Amniotic epithelial cell (primary cell): ENCODE data around the gene TLNRD1.
A peak's percentile ranks its signal among the peaks of the same experiment; 100 is the strongest.
"Not testable (repeated sequence)": the region's sequence is repeated elsewhere in the genome, so short reads cannot be mapped to it uniquely, and the experiment has no call there.

Experiments
- DNase-seq: peaks from one replicate; pipeline ENCODE4 v3.0.0-alpha.2; 2010; ENCODE audit warnings: low read depth

TLNRD1 gene

GRCh38 chr15:81000624-81001151, at the start of gene TLNRD1:
TLNRD1 (plus strand) TSS chr15:81000923; CDS start chr15:81002272, 1,349 bp downstream.
- DNase-seq: peak; percentile 89

GRCh38 chr15:80951941-80952340, 48.8 kb upstream of the TLNRD1 start:
- DNase-seq: no peak

- no peak for DNase-seq
Observed at GRCh38 chr15:80953001-80953952, 47.4 kb upstream of the TLNRD1 start.

GRCh38 chr15:80953953-80954778, 46.6 kb upstream of the TLNRD1 start:
- no peak for DNase-seq

GRCh38 chr15:80955571-80956452, 44.9 kb upstream of the TLNRD1 start:
- peak; percentile 94 for DNase-seq

GRCh38 chr15:80957556-80957955, 43.2 kb upstream of the TLNRD1 start:
- DNase-seq: no peak

GRCh38 chr15:80957976-80958375, 42.7 kb upstream of the TLNRD1 start:
- no peak for DNase-seq

GRCh38 chr15:80958818-80959495, 41.8 kb upstream of the TLNRD1 start:
- no peak for DNase-seq

- not testable (repeated sequence) for DNase-seq
Observed at GRCh38 chr15:80965454-80965853, 35.3 kb upstream of the TLNRD1 start.

GRCh38 chr15:80966431-80967197, 34.1 kb upstream of the TLNRD1 start:
- DNase-seq: no peak

- DNase-seq: peak; percentile 85
Observed at GRCh38 chr15:80967451-80967850, 33.3 kb upstream of the TLNRD1 start.

GRCh38 chr15:80967991-80968510, 32.7 kb upstream of the TLNRD1 start:
- DNase-seq: no peak

GRCh38 chr15:80969316-80969715, 31.4 kb upstream of the TLNRD1 start:
- DNase-seq: no peak

- DNase-seq: peak; percentile 42
Observed at GRCh38 chr15:80970018-80970657, 30.6 kb upstream of the TLNRD1 start.

- DNase-seq: no peak
Observed at GRCh38 chr15:80970658-80971057, 30.1 kb upstream of the TLNRD1 start.

GRCh38 chr15:80971143-80971542, 29.6 kb upstream of the TLNRD1 start:
- DNase-seq: no peak

GRCh38 chr15:80972276-80972675, 28.4 kb upstream of the TLNRD1 start:
- DNase-seq: no peak

GRCh38 chr15:80974914-80975313, 25.8 kb upstream of the TLNRD1 start:
- DNase-seq: no peak

GRCh38 chr15:80976851-80977250, 23.9 kb upstream of the TLNRD1 start:
- no peak for DNase-seq
